Osteoblast (primary cell): ENCODE data around the gene RSPRY1. TPM values are rescaled to one million over a fixed set of nuclear protein-coding genes. Genes with fewer than 3 reads are reported as not detected.

Source experiments
- DNase-seq: peaks from one replicate; pipeline ENCODE4 v3.0.0; 2011; ENCODE audit warnings: low spot score, mixed read lengths; ENCODE audit not compliant: insufficient read length; ENCODE audit errors: missing footprints
- H2AFZ ChIP-seq: 2 replicates; pipeline ENCODE4 v1.6.0; 2011; ENCODE audit warnings: mild to moderate bottlenecking, low read length
- H3K27ac ChIP-seq: 2 replicates; pipeline ENCODE4 v1.5.1; 2011; ENCODE audit warnings: mild to moderate bottlenecking, low read depth, low read length, moderate library complexity
- H3K27me3 ChIP-seq: 2 replicates; pipeline ENCODE4 v1.6.0; 2012; ENCODE audit warnings: mild to moderate bottlenecking, control low read depth, inconsistent platforms, low read length, moderate library complexity; ENCODE audit not compliant: insufficient read depth
- H3K36me3 ChIP-seq: 2 replicates; pipeline ENCODE4 v1.5.1; 2011; ENCODE audit warnings: mild to moderate bottlenecking, low read length, control low read depth, moderate library complexity; ENCODE audit not compliant: insufficient read depth
- H3K4me1 ChIP-seq: 2 replicates; pipeline ENCODE4 v1.5.1; 2011; ENCODE audit warnings: mild to moderate bottlenecking, low read length, control low read depth, moderate library complexity; ENCODE audit not compliant: insufficient read depth
- H3K4me2 ChIP-seq: 2 replicates; pipeline ENCODE4 v1.6.0; 2011; ENCODE audit warnings: mild to moderate bottlenecking, low read length; ENCODE audit not compliant: insufficient read depth
- H3K4me3 ChIP-seq: fragments of 200-600 bp; sonication (generic); 3 replicates; pipeline ENCODE4 v1.5.1; 2012; ENCODE audit warnings: mild to moderate bottlenecking, low read length, inconsistent platforms; ENCODE audit not compliant: insufficient read depth
- H3K79me2 ChIP-seq: 2 replicates; pipeline ENCODE4 v1.6.0; 2012; ENCODE audit warnings: mild to moderate bottlenecking, low read length, control low read depth, inconsistent platforms; ENCODE audit not compliant: insufficient read depth
- H3K9me3 ChIP-seq: 2 replicates; pipeline ENCODE4 v1.5.1; 2011; ENCODE audit warnings: low read depth, low read length, control low read depth
- H4K20me1 ChIP-seq: 2 replicates; pipeline ENCODE4 v1.6.0; 2012; ENCODE audit warnings: mild to moderate bottlenecking, low read length, control low read depth; ENCODE audit not compliant: insufficient read depth
- total RNA-seq: library from RNA; depleted of rRNA; stranded (reverse); fragments of >200 nt; gene quantifications from 2 replicates; pipeline ENCODE4 v1.2.3, GENCODE V29; 2012
- TF ChIP-seq, protein P1 (sequence below): IDR thresholded peaks from 2 replicates; pipeline ENCODE4 v1.5.1; 2011; ENCODE audit warnings: mild to moderate bottlenecking, low read depth, low read length, moderate library complexity; ENCODE audit errors: extremely low read depth

Gene RSPRY1
- total RNA-seq, 1 donor, result 57.2 TPM

DNA sequence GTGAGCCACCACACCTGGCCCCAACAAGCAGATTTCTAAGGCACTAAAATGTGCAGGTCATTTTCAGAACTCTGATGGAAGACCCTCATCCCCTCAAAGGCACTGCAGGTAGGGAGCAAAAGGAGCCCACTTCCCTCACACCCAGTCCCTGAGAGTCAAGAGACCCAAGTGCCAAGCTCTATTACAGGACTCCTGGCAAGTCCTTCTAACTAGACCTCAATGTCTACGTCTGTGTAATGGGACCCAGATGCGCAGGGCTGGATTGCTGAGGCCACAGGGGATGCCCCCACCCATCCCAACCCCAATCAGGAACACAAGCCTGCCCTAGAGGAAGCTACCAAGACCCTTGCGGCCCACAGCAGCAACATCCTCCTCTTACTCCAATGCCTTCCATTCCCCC lies 95.7 kb downstream of the RSPRY1 start:
- H3K4me2 ChIP-seq, result no peak overlapping the region
- no peaks in the 10 kb centered on the region for H4K20me1 ChIP-seq
- no peak overlapping the region for H2AFZ ChIP-seq
- no peaks in the 10 kb centered on the region for H3K79me2 ChIP-seq
- no peak overlapping the region for H3K27ac ChIP-seq
- H3K36me3 ChIP-seq, result no peaks in the 10 kb centered on the region
- H3K4me1 ChIP-seq, result peaks cover 2% of the 10 kb centered on the region
- H3K27me3 ChIP-seq, result peaks cover 44% of the 10 kb centered on the region
- DNase-seq, result peak; percentile 70
- H3K9me3 ChIP-seq, result no peaks in the 10 kb centered on the region
- H3K4me3 ChIP-seq, result no peak overlapping the region
- TF ChIP-seq, protein P1, sequence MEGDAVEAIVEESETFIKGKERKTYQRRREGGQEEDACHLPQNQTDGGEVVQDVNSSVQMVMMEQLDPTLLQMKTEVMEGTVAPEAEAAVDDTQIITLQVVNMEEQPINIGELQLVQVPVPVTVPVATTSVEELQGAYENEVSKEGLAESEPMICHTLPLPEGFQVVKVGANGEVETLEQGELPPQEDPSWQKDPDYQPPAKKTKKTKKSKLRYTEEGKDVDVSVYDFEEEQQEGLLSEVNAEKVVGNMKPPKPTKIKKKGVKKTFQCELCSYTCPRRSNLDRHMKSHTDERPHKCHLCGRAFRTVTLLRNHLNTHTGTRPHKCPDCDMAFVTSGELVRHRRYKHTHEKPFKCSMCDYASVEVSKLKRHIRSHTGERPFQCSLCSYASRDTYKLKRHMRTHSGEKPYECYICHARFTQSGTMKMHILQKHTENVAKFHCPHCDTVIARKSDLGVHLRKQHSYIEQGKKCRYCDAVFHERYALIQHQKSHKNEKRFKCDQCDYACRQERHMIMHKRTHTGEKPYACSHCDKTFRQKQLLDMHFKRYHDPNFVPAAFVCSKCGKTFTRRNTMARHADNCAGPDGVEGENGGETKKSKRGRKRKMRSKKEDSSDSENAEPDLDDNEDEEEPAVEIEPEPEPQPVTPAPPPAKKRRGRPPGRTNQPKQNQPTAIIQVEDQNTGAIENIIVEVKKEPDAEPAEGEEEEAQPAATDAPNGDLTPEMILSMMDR, result no peak

DNA sequence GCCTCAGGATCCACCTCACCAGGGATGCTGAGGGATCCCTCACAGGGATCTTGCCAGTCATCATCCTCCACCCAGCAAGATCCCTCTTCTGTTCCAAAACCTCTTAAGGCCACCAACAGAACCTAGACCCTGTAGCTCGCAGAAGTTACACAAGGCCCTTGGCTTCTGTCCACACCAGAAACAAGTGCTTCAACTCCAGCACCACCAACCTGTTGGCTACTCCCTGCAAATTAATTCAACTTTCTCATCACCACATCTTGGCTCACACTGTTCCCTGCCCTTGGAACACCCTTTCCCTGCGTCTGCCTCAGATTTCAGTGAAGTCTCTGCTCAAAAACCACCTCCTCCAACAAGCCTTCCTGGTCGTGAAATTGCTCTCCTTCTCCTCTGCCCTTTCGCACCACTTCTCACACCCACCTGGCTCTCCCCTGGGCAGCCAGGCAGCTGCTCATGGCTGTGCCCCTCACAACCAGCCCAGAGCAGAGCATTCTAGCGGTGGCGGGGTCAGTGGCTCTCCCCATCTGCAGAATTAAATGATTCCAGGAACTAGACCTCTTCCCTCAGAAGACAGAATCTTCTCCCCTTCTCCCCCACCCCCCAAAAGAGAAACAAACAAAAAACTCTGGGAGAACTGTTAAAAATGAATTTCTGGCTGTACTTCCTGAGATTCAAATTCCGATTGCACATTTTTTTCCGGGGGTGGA lies 96.5 kb downstream of the RSPRY1 start:
- peaks cover 44% of the 10 kb centered on the region for H3K27me3 ChIP-seq
- peaks cover 2% of the 10 kb centered on the region for H3K4me1 ChIP-seq
- no peaks in the 10 kb centered on the region for H3K36me3 ChIP-seq
- H3K9me3 ChIP-seq, result no peaks in the 10 kb centered on the region
- no peak overlapping the region for H3K27ac ChIP-seq
- H3K4me2 ChIP-seq, result no peak overlapping the region
- no peak overlapping the region for H3K4me3 ChIP-seq
- DNase-seq, result peak; percentile 49
- no peaks in the 10 kb centered on the region for H4K20me1 ChIP-seq
- no peaks in the 10 kb centered on the region for H3K79me2 ChIP-seq
- TF ChIP-seq, protein P1, result no peak
- no peak overlapping the region for H2AFZ ChIP-seq

DNA sequence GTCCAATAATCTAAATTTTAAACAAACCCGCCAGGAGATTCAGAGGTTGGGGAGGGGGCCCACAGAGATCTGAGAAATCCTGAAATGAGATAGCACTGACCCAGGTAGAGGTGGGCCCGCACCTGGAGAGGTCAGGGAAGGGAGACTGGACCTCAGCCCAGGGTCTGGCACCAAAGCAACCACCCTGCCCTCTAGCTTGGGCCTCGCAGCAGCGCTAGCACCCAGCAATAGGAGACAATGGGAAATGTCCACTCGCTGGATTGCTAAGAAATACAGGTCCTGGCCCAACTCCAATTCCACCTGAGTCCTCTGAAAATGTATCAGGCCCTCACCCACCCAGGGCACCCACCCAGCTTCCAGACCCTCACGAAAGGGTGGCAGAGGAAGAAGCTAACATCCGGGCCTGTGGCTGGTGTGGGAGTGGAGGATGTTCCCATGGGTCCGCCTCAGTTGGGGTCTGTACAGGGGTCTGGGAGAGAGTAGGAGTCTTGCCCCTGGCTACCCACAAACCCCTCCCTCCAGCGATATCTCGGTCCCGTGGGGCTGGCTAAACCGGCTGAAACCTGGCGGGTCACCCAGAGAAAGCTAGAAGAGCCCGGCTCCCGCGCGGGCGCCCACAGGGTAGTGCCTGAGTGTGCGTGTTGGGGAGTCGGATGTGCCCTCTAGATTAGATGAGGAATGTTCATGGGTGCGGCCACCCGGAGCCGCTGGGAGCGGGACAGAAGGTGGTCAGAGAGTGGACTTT lies 97.3 kb downstream of the RSPRY1 start:
- TF ChIP-seq, protein P1, result no peak
- Histone ChIP-seq H4K20me1 (no peaks in the 10 kb centered on the region), H3K4me2 (no peak overlapping the region), H3K79me2 (no peaks in the 10 kb centered on the region), H3K9me3 (no peaks in the 10 kb centered on the region), H2AFZ (no peak overlapping the region), H3K4me3 (no peak overlapping the region), H3K36me3 (no peaks in the 10 kb centered on the region), H3K27ac (no peak overlapping the region), H3K27me3 (peaks cover 44% of the 10 kb centered on the region), H3K4me1 (peaks cover 2% of the 10 kb centered on the region)
- peak; percentile 77 for DNase-seq

DNA sequence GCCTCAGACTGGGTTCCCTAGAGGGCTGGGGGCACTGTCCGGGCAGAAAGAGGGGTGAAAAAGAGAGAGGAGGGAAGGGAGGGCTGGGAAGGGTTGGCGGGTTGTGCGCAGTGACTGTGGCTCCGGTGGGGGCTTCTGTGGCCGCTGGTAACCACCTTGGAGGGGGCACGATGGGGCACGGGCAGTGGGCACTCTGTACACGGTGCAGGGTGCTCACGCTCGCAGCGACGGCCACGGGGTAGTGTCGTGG lies 97.8 kb downstream of the RSPRY1 start:
- Histone ChIP-seq H4K20me1 (no peaks in the 10 kb centered on the region), H3K4me1 (peaks cover 2% of the 10 kb centered on the region), H3K27ac (no peak overlapping the region), H3K4me3 (no peak overlapping the region), H3K9me3 (no peaks in the 10 kb centered on the region), H3K79me2 (no peaks in the 10 kb centered on the region), H3K4me2 (no peak overlapping the region), H3K27me3 (peaks cover 44% of the 10 kb centered on the region), H2AFZ (no peak overlapping the region), H3K36me3 (no peaks in the 10 kb centered on the region)
- TF ChIP-seq, protein P1, result no peak
- DNase-seq, result no peak
